ENCODE data around the gene SLC22A1.

Gene SLC22A1

GRCh38 chr6:160178271-160178670, 56.7 kb downstream of the SLC22A1 start:
- no peaks in the 10 kb centered on the region for H3K4me1 Mint-ChIP-seq
- no peaks in the 10 kb centered on the region for H3K36me3 Mint-ChIP-seq (ENCODE audit: insufficient read depth)
- H3K27me3 Mint-ChIP-seq, result peaks cover 57% of the 10 kb centered on the region
- no peak overlapping the region for H3K4me3 Mint-ChIP-seq
- DNase-seq (ENCODE audit: low spot score in 2 of 2) (no peak), ATAC-seq (replicated peaks; ENCODE audit: extremely low read depth, poor library complexity, severe bottlenecking) (no peak)
- no peaks in the 10 kb centered on the region for H3K9me3 Mint-ChIP-seq
- H3K27ac Mint-ChIP-seq (ENCODE audit: low read depth), result no peak overlapping the region

GRCh38 chr6:160180706-160181105, 59.1 kb downstream of the SLC22A1 start:
- H3K27ac Mint-ChIP-seq (ENCODE audit: low read depth), result no peak overlapping the region

DNA sequence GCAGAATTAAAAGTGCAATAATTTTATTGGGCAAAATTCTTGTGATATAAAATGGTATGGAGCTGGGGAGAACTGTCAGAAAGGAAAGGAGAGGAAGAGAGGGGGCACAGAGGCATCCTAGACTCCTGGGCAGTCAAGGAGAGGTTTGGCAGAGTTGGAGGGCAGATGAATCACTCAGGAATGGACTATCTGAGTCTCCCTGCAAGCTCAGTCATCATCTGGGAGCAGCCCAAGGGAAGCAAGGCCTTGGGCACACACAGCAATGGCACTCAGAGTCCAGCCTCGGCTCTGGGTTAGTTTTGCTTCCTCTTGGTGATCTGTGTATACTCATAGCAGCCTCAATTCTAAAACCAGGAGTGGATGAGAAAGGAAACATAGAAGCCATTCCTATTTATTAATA, 67.2 kb downstream of the SLC22A1 start:
- Mint-ChIP-seq H3K27ac (ENCODE audit: low read depth) (no peak overlapping the region), H3K4me1 (no peaks in the 10 kb centered on the region), H3K4me3 (no peak overlapping the region)

More at GRCh38 chr6:160180706-160181105, 59.1 kb downstream of the SLC22A1 start:
- H3K4me3 Mint-ChIP-seq, result no peak overlapping the region
- H3K36me3 Mint-ChIP-seq (ENCODE audit: insufficient read depth), result no peaks in the 10 kb centered on the region
- DNase-seq (ENCODE audit: low spot score in 2 of 2) (no peak), ATAC-seq (replicated peaks; ENCODE audit: extremely low read depth, poor library complexity, severe bottlenecking) (no peak)
- H3K4me1 Mint-ChIP-seq, result no peaks in the 10 kb centered on the region
- peaks cover 5% of the 10 kb centered on the region for H3K9me3 Mint-ChIP-seq
- H3K27me3 Mint-ChIP-seq, result peaks cover 63% of the 10 kb centered on the region

GRCh38 chr6:160190081-160190480, 68.5 kb downstream of the SLC22A1 start:
- H3K9me3 Mint-ChIP-seq, result peaks cover 22% of the 10 kb centered on the region

More for the DNA sequence above, 67.2 kb downstream of the SLC22A1 start:
- DNase-seq (ENCODE audit: low spot score in 2 of 2), result no peak
- no peak for ATAC-seq (replicated peaks; ENCODE audit: extremely low read depth, poor library complexity, severe bottlenecking)
- Mint-ChIP-seq H3K9me3 (peaks cover 21% of the 10 kb centered on the region), H3K27me3 (peaks cover 18% of the 10 kb centered on the region), H3K36me3 (ENCODE audit: insufficient read depth) (no peaks in the 10 kb centered on the region)

DNA sequence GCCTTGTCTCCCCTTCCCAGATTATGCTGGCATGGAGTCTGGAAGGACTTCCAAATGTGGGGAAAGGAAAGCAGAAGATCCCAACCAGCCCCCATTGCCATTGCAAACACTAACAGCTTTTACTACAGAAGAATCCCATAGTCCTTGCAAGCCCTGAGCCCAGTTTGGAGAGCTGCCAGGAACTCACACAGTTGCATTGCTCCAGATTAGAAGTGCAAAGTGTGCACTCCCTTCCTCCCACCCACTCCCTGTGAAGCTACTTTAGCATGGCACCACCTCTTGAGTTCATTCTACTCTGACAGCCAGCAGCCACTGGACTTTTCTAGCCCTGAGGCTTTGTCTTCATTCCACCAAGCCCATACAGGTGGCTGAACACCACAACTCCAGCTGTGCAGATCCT, 69.4 kb downstream of the SLC22A1 start:
- H3K36me3 Mint-ChIP-seq (ENCODE audit: insufficient read depth), result no peaks in the 10 kb centered on the region
- DNase-seq (ENCODE audit: low spot score in 2 of 2) (no peak), ATAC-seq (replicated peaks; ENCODE audit: extremely low read depth, poor library complexity, severe bottlenecking) (no peak)
- no peaks in the 10 kb centered on the region for H3K4me1 Mint-ChIP-seq
- H3K27ac Mint-ChIP-seq (ENCODE audit: low read depth), result no peak overlapping the region
- no peak overlapping the region for H3K4me3 Mint-ChIP-seq
- H3K9me3 Mint-ChIP-seq, result peaks cover 22% of the 10 kb centered on the region
- H3K27me3 Mint-ChIP-seq, result peaks cover 15% of the 10 kb centered on the region

More at GRCh38 chr6:160190081-160190480, 68.5 kb downstream of the SLC22A1 start:
- H3K27me3 Mint-ChIP-seq, result peaks cover 7% of the 10 kb centered on the region
- DNase-seq (ENCODE audit: low spot score in 2 of 2), result no peak
- H3K4me1 Mint-ChIP-seq, result no peaks in the 10 kb centered on the region
- no peak overlapping the region for H3K27ac Mint-ChIP-seq (ENCODE audit: low read depth)
- no peaks in the 10 kb centered on the region for H3K36me3 Mint-ChIP-seq (ENCODE audit: insufficient read depth)
- no peak for ATAC-seq (replicated peaks; ENCODE audit: extremely low read depth, poor library complexity, severe bottlenecking)
- no peak overlapping the region for H3K4me3 Mint-ChIP-seq

GRCh38 chr6:160192840-160193239, 71.2 kb downstream of the SLC22A1 start:
- H3K9me3 Mint-ChIP-seq, result peaks cover 27% of the 10 kb centered on the region
- ATAC-seq (replicated peaks; ENCODE audit: extremely low read depth, poor library complexity, severe bottlenecking), result no peak
- no peak overlapping the region for H3K4me3 Mint-ChIP-seq
- no peaks in the 10 kb centered on the region for H3K4me1 Mint-ChIP-seq
- no peak overlapping the region for H3K27ac Mint-ChIP-seq (ENCODE audit: low read depth)
- DNase-seq (ENCODE audit: low spot score in 2 of 2), result no peak
- peaks cover 34% of the 10 kb centered on the region for H3K27me3 Mint-ChIP-seq
- H3K36me3 Mint-ChIP-seq (ENCODE audit: insufficient read depth), result no peaks in the 10 kb centered on the region

DNA sequence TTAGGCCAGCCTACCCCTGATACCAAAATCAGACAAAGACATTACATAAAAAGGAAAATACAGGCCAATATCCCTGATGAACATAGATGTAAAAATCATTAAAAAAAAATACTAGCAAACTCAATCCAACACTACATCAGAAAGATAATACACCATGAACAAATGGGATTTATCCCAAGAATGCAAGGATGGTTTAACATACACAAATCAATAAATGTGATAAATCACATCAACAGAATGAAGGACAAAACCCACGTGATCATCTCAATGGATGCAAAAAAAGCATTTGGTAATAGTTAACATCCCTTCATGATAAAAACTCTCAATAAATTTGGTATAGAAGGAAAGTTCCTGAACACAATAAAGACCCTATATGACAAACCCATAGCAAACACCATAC, 73.2 kb downstream of the SLC22A1 start:
- no peak for ATAC-seq (replicated peaks; ENCODE audit: extremely low read depth, poor library complexity, severe bottlenecking)

GRCh38 chr6:160197662-160198061, 76.0 kb downstream of the SLC22A1 start:
- no peak for DNase-seq (ENCODE audit: low spot score in 2 of 2)
- no peak for ATAC-seq (replicated peaks; ENCODE audit: extremely low read depth, poor library complexity, severe bottlenecking)
- Mint-ChIP-seq H3K27me3 (peaks cover 56% of the 10 kb centered on the region), H3K27ac (ENCODE audit: low read depth) (no peak overlapping the region), H3K4me3 (no peak overlapping the region), H3K9me3 (peaks cover 27% of the 10 kb centered on the region), H3K4me1 (no peaks in the 10 kb centered on the region), H3K36me3 (ENCODE audit: insufficient read depth) (no peaks in the 10 kb centered on the region)

More for the DNA sequence above, 73.2 kb downstream of the SLC22A1 start:
- Mint-ChIP-seq H3K4me3 (no peak overlapping the region), H3K27me3 (peaks cover 36% of the 10 kb centered on the region), H3K9me3 (peaks cover 28% of the 10 kb centered on the region), H3K36me3 (ENCODE audit: insufficient read depth) (no peaks in the 10 kb centered on the region), H3K4me1 (no peaks in the 10 kb centered on the region), H3K27ac (ENCODE audit: low read depth) (no peak overlapping the region)
- no peak for DNase-seq (ENCODE audit: low spot score in 2 of 2)

GRCh38 chr6:160198606-160199211, 77.1 kb downstream of the SLC22A1 start:
- Mint-ChIP-seq H3K27ac (ENCODE audit: low read depth) (no peak overlapping the region), H3K9me3 (peaks cover 18% of the 10 kb centered on the region), H3K36me3 (ENCODE audit: insufficient read depth) (no peaks in the 10 kb centered on the region), H3K27me3 (peaks cover 56% of the 10 kb centered on the region), H3K4me3 (no peak overlapping the region), H3K4me1 (no peaks in the 10 kb centered on the region)
- ATAC-seq (replicated peaks; ENCODE audit: extremely low read depth, poor library complexity, severe bottlenecking) (no peak), DNase-seq (ENCODE audit: low spot score in 2 of 2) (no peak)

DNA sequence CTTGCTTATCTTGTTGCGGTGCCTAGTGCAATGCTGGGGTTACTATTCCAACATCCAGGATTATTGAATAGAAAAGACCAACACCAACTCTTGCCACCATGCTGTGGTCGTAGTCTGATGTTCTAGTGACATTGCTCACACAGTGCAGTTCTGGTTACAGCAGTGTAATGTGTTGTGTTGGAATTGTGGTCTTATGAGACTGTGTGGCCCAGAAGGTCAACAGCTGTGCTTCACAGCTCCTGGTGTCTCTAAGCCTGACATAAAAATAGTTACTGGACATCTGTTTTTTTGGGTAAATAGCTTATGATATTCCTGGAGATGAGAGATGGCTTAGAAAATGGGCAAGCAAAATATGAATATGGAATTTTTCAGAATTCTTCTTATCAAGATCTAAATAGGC, 79.4 kb downstream of the SLC22A1 start:
- Mint-ChIP-seq H3K27ac (ENCODE audit: low read depth) (no peak overlapping the region), H3K36me3 (ENCODE audit: insufficient read depth) (no peaks in the 10 kb centered on the region), H3K4me1 (no peaks in the 10 kb centered on the region), H3K9me3 (peaks cover 12% of the 10 kb centered on the region), H3K4me3 (no peak overlapping the region), H3K27me3 (peaks cover 70% of the 10 kb centered on the region)
- ATAC-seq (replicated peaks; ENCODE audit: extremely low read depth, poor library complexity, severe bottlenecking), result no peak
- no peak for DNase-seq (ENCODE audit: low spot score in 2 of 2)

DNA sequence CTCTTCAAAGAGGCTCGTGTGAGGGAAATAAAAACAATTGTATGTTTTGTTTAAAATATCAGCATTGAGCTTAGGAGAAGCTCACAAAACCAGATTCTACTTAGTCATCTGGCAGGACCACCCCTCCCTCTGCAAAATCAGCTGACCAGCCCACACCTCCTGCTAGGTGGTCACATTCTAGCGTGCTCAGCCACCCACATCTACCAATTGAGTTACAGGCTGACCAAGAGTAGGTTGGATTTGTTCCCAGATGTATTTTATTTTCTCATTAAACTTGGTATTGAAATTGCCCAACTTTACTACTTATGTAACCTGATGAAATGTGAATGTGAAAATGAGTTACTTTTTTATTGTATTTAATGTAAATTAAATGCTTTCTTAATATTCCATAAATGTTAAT, 80.8 kb downstream of the SLC22A1 start:
- no peak overlapping the region for H3K27ac Mint-ChIP-seq (ENCODE audit: low read depth)
- DNase-seq (ENCODE audit: low spot score in 2 of 2), result no peak
- H3K4me3 Mint-ChIP-seq, result no peak overlapping the region
- H3K27me3 Mint-ChIP-seq, result peaks cover 66% of the 10 kb centered on the region
- H3K36me3 Mint-ChIP-seq (ENCODE audit: insufficient read depth), result no peaks in the 10 kb centered on the region
- no peak for ATAC-seq (replicated peaks; ENCODE audit: extremely low read depth, poor library complexity, severe bottlenecking)
- H3K4me1 Mint-ChIP-seq, result no peaks in the 10 kb centered on the region
- peaks cover 12% of the 10 kb centered on the region for H3K9me3 Mint-ChIP-seq

DNA sequence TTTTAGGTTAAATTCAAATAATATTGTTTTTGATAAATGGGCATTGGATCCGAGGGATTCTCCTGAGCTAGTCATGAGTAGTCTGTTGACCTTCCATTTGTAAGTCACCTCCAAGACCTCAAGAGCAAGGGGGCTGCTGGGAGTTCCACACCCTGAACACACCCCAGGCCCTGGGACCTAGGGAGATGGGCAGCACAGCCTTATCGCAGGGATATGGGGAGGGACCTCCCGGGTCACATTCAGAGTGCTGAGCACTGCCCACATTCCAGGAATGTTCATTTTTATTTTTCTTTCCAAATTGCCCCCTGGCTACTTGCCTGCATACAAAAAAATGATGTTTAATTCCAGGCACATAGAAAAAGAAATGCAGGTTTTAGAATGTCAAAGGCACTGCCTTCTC, 81.5 kb downstream of the SLC22A1 start:
- H3K27me3 Mint-ChIP-seq, result peaks cover 67% of the 10 kb centered on the region
- no peak overlapping the region for H3K4me3 Mint-ChIP-seq
- H3K36me3 Mint-ChIP-seq (ENCODE audit: insufficient read depth), result no peaks in the 10 kb centered on the region
- DNase-seq (ENCODE audit: low spot score in 2 of 2), result no peak
- H3K27ac Mint-ChIP-seq (ENCODE audit: low read depth), result no peak overlapping the region
- ATAC-seq (replicated peaks; ENCODE audit: extremely low read depth, poor library complexity, severe bottlenecking), result no peak
- no peaks in the 10 kb centered on the region for H3K4me1 Mint-ChIP-seq
- H3K9me3 Mint-ChIP-seq, result peaks cover 11% of the 10 kb centered on the region

- H3K4me3 Mint-ChIP-seq, result no peak overlapping the region
Measured at GRCh38 chr6:160203522-160203921, 81.9 kb downstream of the SLC22A1 start.

More at GRCh38 chr6:160203522-160203921, 81.9 kb downstream of the SLC22A1 start:
- Mint-ChIP-seq H3K27me3 (peaks cover 72% of the 10 kb centered on the region), H3K27ac (ENCODE audit: low read depth) (no peak overlapping the region), H3K9me3 (peaks cover 14% of the 10 kb centered on the region), H3K36me3 (ENCODE audit: insufficient read depth) (no peaks in the 10 kb centered on the region), H3K4me1 (no peaks in the 10 kb centered on the region)
- DNase-seq (ENCODE audit: low spot score in 2 of 2), result no peak
- ATAC-seq (replicated peaks; ENCODE audit: extremely low read depth, poor library complexity, severe bottlenecking), result no peak

Data from central memory CD8-positive, alpha-beta T cell (primary cell).